ENCODE data around the gene TTLL8. TPM values are rescaled to one million over a fixed set of nuclear protein-coding genes. Genes with fewer than 3 reads are reported as not detected.

Gene TTLL8
- total RNA-seq, 3 donors from 2014 or later (not counting 1 experiment from before 2014, with no cell fraction given), result not detected

DNA sequence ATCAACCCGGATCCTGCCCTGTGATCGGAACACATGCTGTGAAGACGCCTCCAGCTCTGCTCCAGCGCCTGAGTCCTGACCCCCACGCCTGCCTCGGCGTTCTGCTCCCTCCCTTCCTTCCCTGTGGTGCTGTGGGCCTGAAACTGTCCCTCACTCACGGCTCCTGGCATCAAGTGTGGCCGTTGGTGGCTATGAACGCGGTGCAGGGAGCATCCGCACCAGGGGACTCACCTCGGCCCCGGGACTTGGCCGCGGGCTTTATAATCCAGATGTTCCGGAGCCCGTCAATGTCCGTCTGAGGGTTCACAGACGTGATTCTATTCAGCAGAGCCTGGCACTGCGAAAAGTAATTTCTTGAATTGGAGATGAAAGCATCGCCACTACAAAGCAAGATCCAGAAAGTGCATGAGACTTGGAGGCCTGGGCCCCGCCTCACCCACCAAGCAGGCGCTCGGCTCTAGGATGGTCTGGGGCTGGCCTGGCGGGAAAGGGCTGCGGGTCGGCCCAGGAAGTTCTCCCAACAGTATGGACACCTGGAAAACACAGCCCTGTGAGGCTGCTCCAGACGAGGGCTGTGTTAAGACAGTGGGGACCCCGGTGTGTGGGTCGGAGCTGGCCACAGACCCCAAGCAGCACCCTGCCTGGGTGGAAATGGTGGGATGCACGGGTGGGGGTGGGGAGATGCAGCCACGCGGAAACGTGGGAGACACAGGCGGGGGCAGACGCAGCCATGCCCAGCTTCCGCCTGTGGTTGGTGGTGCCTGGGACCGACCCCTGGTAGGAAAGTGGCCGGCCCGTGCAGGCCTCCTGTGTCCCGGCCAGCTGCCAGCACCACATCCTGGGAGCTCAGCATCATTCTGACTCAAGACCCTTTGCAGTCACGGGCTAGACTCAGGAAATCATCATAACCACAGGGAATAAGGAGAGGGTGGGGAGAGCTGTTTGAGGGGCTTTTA lies 23.7 kb downstream of the TTLL8 start:
- ATAC-seq, result peak in 1 of 3 donors; percentile 30
- no peaks in the 10 kb centered on the region for H3K36me3 ChIP-seq (ENCODE audit: control insufficient read depth, insufficient read depth, low read length)
- H3K9me3 ChIP-seq (ENCODE audit: control insufficient read depth, insufficient read depth, low read length), result peaks cover 4% of the 10 kb centered on the region
- H3K27me3 Mint-ChIP-seq (ENCODE audit: low read depth in 2 of 2), result peaks cover 0 to 4% of the 10 kb centered on the region in 2 donors
- peaks cover 10% of the 10 kb centered on the region for H3K27me3 ChIP-seq (ENCODE audit: control insufficient read depth, insufficient read depth, low read length)
- no peak overlapping the region for H3K27ac ChIP-seq (ENCODE audit: low read length)
- WGBS (ENCODE audit: insufficient coverage), result 83% methylated on average over 43 of the region's 43 CpGs
- H3K27ac Mint-ChIP-seq, result no peak overlapping the region
- intact Hi-C loops (cut with micrococcal nuclease), result no loop called here
- H3K4me3 ChIP-seq (ENCODE audit: low read length), result no peak overlapping the region
- H3K36me3 Mint-ChIP-seq, result peaks cover 7% of the 10 kb centered on the region
- TF ChIP-seq, protein P1, sequence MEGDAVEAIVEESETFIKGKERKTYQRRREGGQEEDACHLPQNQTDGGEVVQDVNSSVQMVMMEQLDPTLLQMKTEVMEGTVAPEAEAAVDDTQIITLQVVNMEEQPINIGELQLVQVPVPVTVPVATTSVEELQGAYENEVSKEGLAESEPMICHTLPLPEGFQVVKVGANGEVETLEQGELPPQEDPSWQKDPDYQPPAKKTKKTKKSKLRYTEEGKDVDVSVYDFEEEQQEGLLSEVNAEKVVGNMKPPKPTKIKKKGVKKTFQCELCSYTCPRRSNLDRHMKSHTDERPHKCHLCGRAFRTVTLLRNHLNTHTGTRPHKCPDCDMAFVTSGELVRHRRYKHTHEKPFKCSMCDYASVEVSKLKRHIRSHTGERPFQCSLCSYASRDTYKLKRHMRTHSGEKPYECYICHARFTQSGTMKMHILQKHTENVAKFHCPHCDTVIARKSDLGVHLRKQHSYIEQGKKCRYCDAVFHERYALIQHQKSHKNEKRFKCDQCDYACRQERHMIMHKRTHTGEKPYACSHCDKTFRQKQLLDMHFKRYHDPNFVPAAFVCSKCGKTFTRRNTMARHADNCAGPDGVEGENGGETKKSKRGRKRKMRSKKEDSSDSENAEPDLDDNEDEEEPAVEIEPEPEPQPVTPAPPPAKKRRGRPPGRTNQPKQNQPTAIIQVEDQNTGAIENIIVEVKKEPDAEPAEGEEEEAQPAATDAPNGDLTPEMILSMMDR (IDR thresholded peaks at IDR 0.05), result no peak
- no peak overlapping the region for H3K4me3 Mint-ChIP-seq
- H3K4me1 ChIP-seq (ENCODE audit: control insufficient read depth, insufficient read depth, low read length), result peaks cover 25% of the 10 kb centered on the region
- DNase-seq, result peak in 1 of 2 donors; percentile 32
- H3K9me3 Mint-ChIP-seq, result peaks cover 0 to 3% of the 10 kb centered on the region in 2 donors
- peaks cover 0 to 3% of the 10 kb centered on the region in 2 donors for H3K4me1 Mint-ChIP-seq

GRCh38 chr22:50032941-50033601 lies 25.0 kb downstream of the TTLL8 start:
- Histone ChIP-seq H3K36me3 (ENCODE audit: control insufficient read depth, insufficient read depth, low read length) (no peaks in the 10 kb centered on the region), H3K27ac (ENCODE audit: low read length) (no peak overlapping the region), H3K4me3 (ENCODE audit: low read length) (no peak overlapping the region), H3K27me3 (ENCODE audit: control insufficient read depth, insufficient read depth, low read length) (peaks cover 10% of the 10 kb centered on the region), H3K9me3 (ENCODE audit: control insufficient read depth, insufficient read depth, low read length) (no peaks in the 10 kb centered on the region), H3K4me1 (ENCODE audit: control insufficient read depth, insufficient read depth, low read length) (peaks cover 30% of the 10 kb centered on the region)
- H3K9me3 Mint-ChIP-seq, result no peaks in the 10 kb centered on the region
- no peak overlapping the region for H3K4me3 Mint-ChIP-seq
- no peak overlapping the region for H3K27ac Mint-ChIP-seq
- intact Hi-C loops (cut with micrococcal nuclease), result no loop called here
- WGBS (ENCODE audit: insufficient coverage), result 93% methylated on average over 23 of the region's 23 CpGs
- H3K36me3 Mint-ChIP-seq, result peaks cover 2% of the 10 kb centered on the region
- DNase-seq (no peak), ATAC-seq (no peak)
- TF ChIP-seq, protein P1 (IDR thresholded peaks at IDR 0.05), result no peak
- H3K4me1 Mint-ChIP-seq, result peaks cover 0 to 6% of the 10 kb centered on the region in 2 donors
- no peaks in the 10 kb centered on the region for H3K27me3 Mint-ChIP-seq (ENCODE audit: low read depth in 2 of 2)

- ATAC-seq (no peak), DNase-seq (no peak)
- H3K4me3 Mint-ChIP-seq, result no peak overlapping the region
- H3K4me3 ChIP-seq (ENCODE audit: low read length), result no peak overlapping the region
- no peaks in the 10 kb centered on the region for H3K9me3 ChIP-seq (ENCODE audit: control insufficient read depth, insufficient read depth, low read length)
- no peaks in the 10 kb centered on the region for H3K9me3 Mint-ChIP-seq
- intact Hi-C loops (cut with micrococcal nuclease), result no loop called here
- H3K27me3 ChIP-seq (ENCODE audit: control insufficient read depth, insufficient read depth, low read length), result peaks cover 10% of the 10 kb centered on the region
- no peak overlapping the region for H3K27ac ChIP-seq (ENCODE audit: low read length)
- H3K27me3 Mint-ChIP-seq (ENCODE audit: low read depth in 2 of 2), result no peaks in the 10 kb centered on the region
- peaks cover 0 to 6% of the 10 kb centered on the region in 2 donors for H3K4me1 Mint-ChIP-seq
- WGBS (ENCODE audit: insufficient coverage), result 85% methylated on average over 24 of the region's 24 CpGs
- peaks cover 37% of the 10 kb centered on the region for H3K4me1 ChIP-seq (ENCODE audit: control insufficient read depth, insufficient read depth, low read length)
- H3K36me3 Mint-ChIP-seq, result no peaks in the 10 kb centered on the region
- H3K36me3 ChIP-seq (ENCODE audit: control insufficient read depth, insufficient read depth, low read length), result no peaks in the 10 kb centered on the region
- TF ChIP-seq, protein P1 (IDR thresholded peaks at IDR 0.05), result no peak
- no peak overlapping the region for H3K27ac Mint-ChIP-seq
Measured at GRCh38 chr22:50032109-50032871, 25.8 kb downstream of the TTLL8 start.
